IPS-15b (cell line): ENCODE data around the gene NADK.

Experiments
- H3K27me3 ChIP-seq: one replicate; pipeline ENCODE4 v1.6.1; 2013; ENCODE audit warnings: low read length; ENCODE audit not compliant: control insufficient read depth, insufficient read depth
- H3K36me3 ChIP-seq: one replicate; pipeline ENCODE4 v1.6.1; 2013; ENCODE audit warnings: low read length; ENCODE audit not compliant: control insufficient read depth, insufficient read depth
- H3K4me1 ChIP-seq: one replicate; pipeline ENCODE4 v1.6.1; 2013; ENCODE audit warnings: mild to moderate bottlenecking, low read length; ENCODE audit not compliant: control insufficient read depth, insufficient read depth
- H3K4me3 ChIP-seq: one replicate; pipeline ENCODE4 v1.5.1; 2013; ENCODE audit warnings: low read depth, low read length
- H3K9ac ChIP-seq: one replicate; pipeline ENCODE4 v1.6.1; 2013; ENCODE audit warnings: low read depth, mild to moderate bottlenecking, low read length
- H3K9me3 ChIP-seq: one replicate; pipeline ENCODE4 v1.6.1; 2013; ENCODE audit warnings: mild to moderate bottlenecking, low read length; ENCODE audit not compliant: control insufficient read depth, insufficient read depth

Gene NADK

DNA sequence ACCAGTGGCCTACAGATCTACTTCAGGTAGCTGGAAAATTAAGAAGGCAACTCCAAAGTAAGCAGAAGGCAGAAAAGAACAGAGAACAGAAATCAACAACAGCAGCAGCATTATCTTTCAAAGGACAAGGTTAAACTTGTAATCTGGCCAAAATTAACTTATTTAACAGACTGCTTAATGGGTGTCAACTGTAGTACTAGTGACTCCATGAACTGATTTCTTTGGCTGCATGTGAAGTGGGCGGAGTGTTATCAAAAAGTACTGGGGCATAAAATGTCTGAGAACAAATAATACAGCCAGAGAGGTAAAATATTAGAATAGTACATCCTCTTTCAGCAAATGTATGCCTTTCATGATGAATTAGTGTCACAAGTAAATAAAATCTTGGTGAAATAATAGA lies 24.6 kb upstream of the NADK start:
- Histone ChIP-seq H3K36me3 (peaks cover 29% of the 10 kb centered on the region), H3K4me1 (no peaks in the 10 kb centered on the region), H3K9me3 (no peaks in the 10 kb centered on the region), H3K4me3 (no peak overlapping the region), H3K9ac (no peak overlapping the region), H3K27me3 (no peaks in the 10 kb centered on the region)

DNA sequence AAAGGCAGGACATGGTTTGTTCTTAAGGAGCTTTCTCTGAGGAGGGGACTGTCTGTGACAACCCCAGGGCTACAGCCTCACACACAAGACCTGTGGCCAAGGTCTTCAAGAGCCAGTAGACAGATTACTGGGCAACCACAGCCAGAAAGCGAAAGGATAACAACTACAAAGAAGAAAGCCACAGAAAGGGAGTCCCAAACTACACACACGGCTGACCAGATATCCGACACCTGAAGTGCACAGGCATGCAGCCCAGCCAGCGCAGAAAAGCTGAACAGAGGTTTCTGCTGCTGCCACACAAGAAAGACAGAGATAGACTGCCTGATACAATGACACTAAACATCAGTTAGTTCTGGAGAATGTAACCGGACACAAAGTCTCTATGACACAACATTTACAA lies 21.4 kb upstream of the NADK start:
- no peaks in the 10 kb centered on the region for H3K27me3 ChIP-seq
- H3K36me3 ChIP-seq, result peaks cover 27% of the 10 kb centered on the region
- H3K9ac ChIP-seq, result no peak overlapping the region
- no peaks in the 10 kb centered on the region for H3K9me3 ChIP-seq
- H3K4me1 ChIP-seq, result no peaks in the 10 kb centered on the region
- no peak overlapping the region for H3K4me3 ChIP-seq

- no peaks in the 10 kb centered on the region for H3K9me3 ChIP-seq
- no peak overlapping the region for H3K9ac ChIP-seq
- no peaks in the 10 kb centered on the region for H3K4me1 ChIP-seq
- H3K36me3 ChIP-seq, result peaks cover 26% of the 10 kb centered on the region
- H3K4me3 ChIP-seq, result no peak overlapping the region
- no peaks in the 10 kb centered on the region for H3K27me3 ChIP-seq
Measured at GRCh38 chr1:1797731-1798341, 19.6 kb upstream of the NADK start.

GRCh38 chr1:1796466-1796865 lies 18.2 kb upstream of the NADK start:
- Histone ChIP-seq H3K36me3 (peaks cover 30% of the 10 kb centered on the region), H3K9ac (no peak overlapping the region), H3K27me3 (no peaks in the 10 kb centered on the region), H3K9me3 (no peaks in the 10 kb centered on the region), H3K4me3 (no peak overlapping the region), H3K4me1 (no peaks in the 10 kb centered on the region)

DNA sequence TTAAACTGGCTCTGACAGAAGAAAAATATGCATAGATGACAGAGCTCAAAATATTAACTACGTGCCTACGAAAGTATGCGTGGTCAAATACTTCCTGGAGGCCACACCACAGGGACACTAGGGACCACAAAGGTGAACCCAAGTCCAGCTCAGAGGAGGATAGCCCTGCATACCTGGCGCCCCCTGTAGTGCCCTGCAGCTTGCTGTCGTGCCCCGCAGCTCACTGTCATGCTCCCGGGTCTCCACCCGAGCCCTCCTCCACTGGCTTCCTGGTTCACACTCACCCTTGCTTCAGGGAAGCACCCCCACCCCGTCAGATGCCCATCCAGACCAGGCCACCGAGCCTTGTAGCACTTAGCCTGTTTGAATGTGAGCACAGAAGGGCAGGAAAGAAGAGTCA lies 16.7 kb upstream of the NADK start:
- peaks cover 42% of the 10 kb centered on the region for H3K36me3 ChIP-seq
- H3K9me3 ChIP-seq, result no peaks in the 10 kb centered on the region
- no peak overlapping the region for H3K9ac ChIP-seq
- H3K27me3 ChIP-seq, result no peaks in the 10 kb centered on the region
- H3K4me1 ChIP-seq, result no peaks in the 10 kb centered on the region
- no peak overlapping the region for H3K4me3 ChIP-seq

DNA sequence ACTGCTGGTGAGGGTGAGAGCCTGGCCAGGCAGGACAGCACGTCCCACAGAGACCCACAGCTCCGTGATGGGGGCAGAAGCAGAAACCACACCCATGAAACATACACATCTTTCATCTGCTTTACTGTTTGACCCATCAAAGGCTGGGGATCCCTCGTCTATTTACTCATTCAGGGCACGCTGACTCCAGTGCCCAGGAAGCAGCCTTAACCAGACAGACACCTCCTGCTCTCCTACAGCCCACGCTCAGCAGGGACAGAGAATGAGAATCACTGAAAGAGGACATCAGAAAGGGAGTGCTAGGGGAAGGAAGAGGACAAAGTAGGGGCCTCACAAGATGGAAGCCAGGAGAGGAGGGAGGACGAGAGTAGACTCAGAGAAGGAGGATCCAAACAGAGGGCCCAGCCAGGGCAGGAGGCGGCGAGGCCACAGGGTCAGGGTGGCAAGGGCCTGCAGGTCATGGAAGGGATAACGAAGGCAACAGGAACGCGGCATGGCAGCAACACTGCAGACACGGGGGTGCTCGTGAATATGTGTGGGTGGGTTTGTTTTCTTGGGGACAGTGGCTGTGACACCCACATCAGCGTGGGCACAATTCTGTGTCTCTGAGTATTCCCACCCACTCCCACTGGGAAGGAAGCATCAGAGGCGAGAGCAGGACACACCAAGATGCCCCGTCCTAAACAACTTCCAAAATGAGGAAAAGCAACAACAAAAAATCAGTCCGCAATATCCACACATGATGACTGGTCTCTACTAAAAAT lies 15.4 kb upstream of the NADK start:
- H3K9ac ChIP-seq, result no peak overlapping the region
- no peaks in the 10 kb centered on the region for H3K9me3 ChIP-seq
- no peaks in the 10 kb centered on the region for H3K4me1 ChIP-seq
- no peak overlapping the region for H3K4me3 ChIP-seq
- no peaks in the 10 kb centered on the region for H3K27me3 ChIP-seq
- peaks cover 54% of the 10 kb centered on the region for H3K36me3 ChIP-seq

- H3K27me3 ChIP-seq, result no peaks in the 10 kb centered on the region
- H3K4me1 ChIP-seq, result no peaks in the 10 kb centered on the region
- H3K4me3 ChIP-seq, result no peak overlapping the region
- H3K9me3 ChIP-seq, result no peaks in the 10 kb centered on the region
- H3K36me3 ChIP-seq, result peaks cover 76% of the 10 kb centered on the region
- no peak overlapping the region for H3K9ac ChIP-seq
Measured at GRCh38 chr1:1788646-1789431, 10.6 kb upstream of the NADK start.

- peaks cover 69% of the 10 kb centered on the region for H3K36me3 ChIP-seq
Measured at GRCh38 chr1:1788136-1788535, 9.9 kb upstream of the NADK start.

GRCh38 chr1:1786836-1787605 lies 8.8 kb upstream of the NADK start:
- Histone ChIP-seq H3K9me3 (no peaks in the 10 kb centered on the region), H3K4me3 (no peak overlapping the region), H3K27me3 (no peaks in the 10 kb centered on the region), H3K9ac (no peak overlapping the region), H3K36me3 (peaks cover 65% of the 10 kb centered on the region), H3K4me1 (peaks cover 3% of the 10 kb centered on the region)

More at GRCh38 chr1:1788136-1788535, 9.9 kb upstream of the NADK start:
- Histone ChIP-seq H3K27me3 (no peaks in the 10 kb centered on the region), H3K9me3 (no peaks in the 10 kb centered on the region), H3K4me3 (no peak overlapping the region), H3K4me1 (peaks cover 2% of the 10 kb centered on the region), H3K9ac (no peak overlapping the region)

DNA sequence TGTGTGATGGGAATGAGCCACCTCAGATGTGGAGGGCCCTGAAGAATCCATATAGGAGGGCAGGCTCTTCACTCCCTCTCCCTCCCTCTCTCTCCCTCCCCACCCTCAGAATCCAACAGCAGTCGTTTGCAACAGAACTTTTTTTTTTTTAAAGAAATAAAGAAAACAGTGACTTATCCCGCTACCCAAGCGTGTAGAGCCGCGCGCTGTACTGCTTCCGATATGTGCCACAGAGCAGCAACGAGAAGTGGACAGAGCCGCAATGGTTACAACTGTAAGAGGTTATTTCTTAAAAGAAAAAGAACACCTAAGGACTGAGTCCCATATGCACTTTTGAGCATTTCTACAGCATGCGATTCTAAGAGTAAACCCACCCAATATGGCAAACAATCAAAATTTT lies 7.4 kb upstream of the NADK start:
- Histone ChIP-seq H3K27me3 (no peaks in the 10 kb centered on the region), H3K9me3 (no peaks in the 10 kb centered on the region), H3K4me1 (peaks cover 12% of the 10 kb centered on the region), H3K4me3 (no peak overlapping the region), H3K36me3 (peaks cover 57% of the 10 kb centered on the region), H3K9ac (no peak overlapping the region)

DNA sequence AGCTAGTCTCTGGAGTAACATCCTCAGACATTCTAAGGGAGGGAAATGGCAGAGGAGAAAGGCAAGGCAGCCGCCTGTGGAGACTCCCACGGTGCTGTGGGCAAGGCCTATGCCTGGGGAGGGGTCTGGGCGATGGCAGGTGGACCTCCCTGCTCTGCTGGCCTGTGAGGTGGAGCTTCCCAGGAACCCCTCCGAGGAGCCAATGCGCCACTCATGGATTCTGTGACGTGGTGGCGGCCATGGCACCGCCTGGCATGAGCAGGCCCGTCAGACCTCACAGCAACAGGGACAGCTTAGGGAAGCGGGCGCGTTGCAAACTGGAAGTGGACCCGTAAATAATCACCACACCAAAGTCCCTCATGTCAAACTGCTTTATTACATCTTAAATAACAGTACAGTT lies 6.7 kb upstream of the NADK start:
- Histone ChIP-seq H3K27me3 (no peaks in the 10 kb centered on the region), H3K4me3 (no peak overlapping the region), H3K4me1 (peaks cover 18% of the 10 kb centered on the region), H3K9me3 (no peaks in the 10 kb centered on the region), H3K9ac (no peak overlapping the region), H3K36me3 (peaks cover 49% of the 10 kb centered on the region)
